ENCODE measurements around the gene CTIF.

DNA sequence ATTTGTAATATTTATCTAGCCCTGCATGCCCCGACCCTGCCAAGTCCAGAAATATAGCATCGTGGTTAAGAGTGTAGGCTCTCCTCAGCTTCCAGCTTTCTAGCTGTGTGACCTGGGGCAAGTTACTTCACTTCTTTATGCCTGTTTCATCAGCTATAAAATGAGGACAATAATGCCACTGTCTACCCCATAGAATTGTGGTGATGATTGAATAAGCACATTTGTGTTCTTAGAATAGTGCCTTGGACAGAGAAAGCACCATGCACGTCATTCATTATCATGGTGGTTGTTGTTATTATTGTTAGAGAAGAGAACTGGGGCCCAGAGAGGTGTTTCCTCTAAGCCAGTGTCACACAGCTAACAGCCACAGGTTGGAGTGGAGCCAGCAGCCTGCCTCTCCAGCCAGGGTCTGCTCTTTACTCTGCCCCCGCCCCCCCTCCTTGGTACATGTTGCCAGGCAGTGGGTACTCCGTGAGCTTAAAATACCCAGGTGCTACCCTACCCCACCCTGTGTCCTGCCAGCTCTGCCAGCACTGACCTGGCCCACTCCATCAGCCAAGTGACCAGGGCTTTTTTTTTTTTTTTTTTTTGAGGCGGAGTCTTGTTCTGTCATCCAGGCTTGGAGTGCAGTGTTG is 202.1 kb downstream of the CTIF start:
- TF ChIP-seq, protein P1, sequence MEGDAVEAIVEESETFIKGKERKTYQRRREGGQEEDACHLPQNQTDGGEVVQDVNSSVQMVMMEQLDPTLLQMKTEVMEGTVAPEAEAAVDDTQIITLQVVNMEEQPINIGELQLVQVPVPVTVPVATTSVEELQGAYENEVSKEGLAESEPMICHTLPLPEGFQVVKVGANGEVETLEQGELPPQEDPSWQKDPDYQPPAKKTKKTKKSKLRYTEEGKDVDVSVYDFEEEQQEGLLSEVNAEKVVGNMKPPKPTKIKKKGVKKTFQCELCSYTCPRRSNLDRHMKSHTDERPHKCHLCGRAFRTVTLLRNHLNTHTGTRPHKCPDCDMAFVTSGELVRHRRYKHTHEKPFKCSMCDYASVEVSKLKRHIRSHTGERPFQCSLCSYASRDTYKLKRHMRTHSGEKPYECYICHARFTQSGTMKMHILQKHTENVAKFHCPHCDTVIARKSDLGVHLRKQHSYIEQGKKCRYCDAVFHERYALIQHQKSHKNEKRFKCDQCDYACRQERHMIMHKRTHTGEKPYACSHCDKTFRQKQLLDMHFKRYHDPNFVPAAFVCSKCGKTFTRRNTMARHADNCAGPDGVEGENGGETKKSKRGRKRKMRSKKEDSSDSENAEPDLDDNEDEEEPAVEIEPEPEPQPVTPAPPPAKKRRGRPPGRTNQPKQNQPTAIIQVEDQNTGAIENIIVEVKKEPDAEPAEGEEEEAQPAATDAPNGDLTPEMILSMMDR (IDR thresholded peaks at IDR 0.05; ENCODE audit: insufficient read depth, low read length, poor library complexity, severe bottlenecking): no peak
- TF ChIP-seq EZH2phosphoT487 (conservative IDR thresholded peaks at IDR 0.05; ENCODE audit: low read length): no peak
